HepG2 (cell line): Measurements from ENCODE around the gene NCOA1. TPM values are rescaled to one million over a fixed set of nuclear protein-coding genes. Genes with fewer than 3 reads are reported as not detected.

ENCODE experiments used
- CTCF ChIP-seq: sonication (generic); formaldehyde crosslinking; IDR thresholded peaks from 2 replicates; pipeline ENCODE4 v1.5.0; 2020; ENCODE audit warnings: mild to moderate bottlenecking, missing genetic modification reagents, moderate library complexity
- GATAD2A ChIP-seq: IDR thresholded peaks from 2 replicates; pipeline ENCODE4 v1.6.1; 2016
- JUN ChIP-seq: sonication (generic); formaldehyde crosslinking; IDR thresholded peaks from 2 replicates; pipeline ENCODE4 v1.4.0; 2020; ENCODE audit warnings: mild to moderate bottlenecking, missing genetic modification reagents
- KDM1A ChIP-seq: IDR thresholded peaks from 2 replicates; pipeline ENCODE4 v1.6.1; 2016; ENCODE audit warnings: missing compliant biosample characterization
- SALL1 ChIP-seq: sonication (generic); formaldehyde crosslinking; IDR thresholded peaks from 2 replicates; pipeline ENCODE4 v1.8.0; 2022; ENCODE audit warnings: mild to moderate bottlenecking, missing genetic modification reagents
- SAP130 ChIP-seq: IDR thresholded peaks from 2 replicates; pipeline ENCODE4 v1.6.1; 2016; ENCODE audit warnings: low read depth
- TBX3 ChIP-seq: fragments of 450-650 bp; IDR thresholded peaks from 2 replicates; pipeline ENCODE4 v1.6.1; 2017; ENCODE audit warnings: antibody characterized with exemption, mild to moderate bottlenecking, inconsistent platforms, borderline replicate concordance
- THRA ChIP-seq: sonication (generic); formaldehyde crosslinking; IDR thresholded peaks from 2 replicates; pipeline ENCODE4 v1.4.0; 2020; ENCODE audit warnings: missing genetic modification reagents, borderline replicate concordance
- ZNF160 ChIP-seq: sonication (generic); formaldehyde crosslinking; IDR thresholded peaks from 2 replicates; pipeline ENCODE4 v1.8.0; 2022; ENCODE audit warnings: mild to moderate bottlenecking, inconsistent platforms, missing genetic modification reagents
- ZNF235 ChIP-seq: sonication (generic); formaldehyde crosslinking; IDR thresholded peaks from 2 replicates; pipeline ENCODE4 v1.8.1; 2023; ENCODE audit warnings: mild to moderate bottlenecking, missing genetic modification reagents, borderline replicate concordance
- ZNF317 ChIP-seq: sonication (generic); formaldehyde crosslinking; IDR thresholded peaks from 2 replicates; pipeline ENCODE4 v1.5.0; 2020; ENCODE audit warnings: mild to moderate bottlenecking, missing genetic modification reagents
- ZNF329 ChIP-seq: sonication (generic); formaldehyde crosslinking; IDR thresholded peaks from 2 replicates; pipeline ENCODE4 v1.9.0; 2021; ENCODE audit warnings: low read depth, mild to moderate bottlenecking, missing genetic modification reagents
- ZNF335 ChIP-seq: sonication (generic); formaldehyde crosslinking; IDR thresholded peaks from 2 replicates; pipeline ENCODE4 v1.4.0; 2020; ENCODE audit warnings: missing genetic modification reagents
- ZNF431 ChIP-seq: sonication (generic); formaldehyde crosslinking; IDR thresholded peaks from 2 replicates; pipeline ENCODE4 v1.9.0; 2022; ENCODE audit warnings: missing genetic modification reagents, low read depth, mild to moderate bottlenecking, borderline replicate concordance
- ZNF883 ChIP-seq: sonication (generic); formaldehyde crosslinking; IDR thresholded peaks from 2 replicates; pipeline ENCODE4 v1.5.1; 2020; ENCODE audit warnings: mild to moderate bottlenecking, missing genetic modification reagents; ENCODE audit errors: not compliant biosample characterization
- ZSCAN21 ChIP-seq: sonication (generic); formaldehyde crosslinking; IDR thresholded peaks from 2 replicates; pipeline ENCODE4 v1.8.0; 2022; ENCODE audit warnings: mild to moderate bottlenecking, missing genetic modification reagents, moderate library complexity, borderline replicate concordance
- ZZZ3 ChIP-seq: sonication (generic); formaldehyde crosslinking; IDR thresholded peaks from 2 replicates; pipeline ENCODE4 v1.4.0; 2020; ENCODE audit warnings: missing genetic modification reagents, mild to moderate bottlenecking, borderline replicate concordance
- polyA plus RNA-seq, 8 experiments: library from polyadenylated mRNA; depleted of rRNA in 3 of 8; stranded (reverse) in 7 of 8; unstranded in 1 of 8; fragments of >200 nt; fragmentation: Illumina TruSeq in 4 of 8; extraction: Trizol in 4 of 8; gene quantifications; 2 replicates each; pipeline versions ENCODE4 v1.2.1 to v1.2.3, GENCODE V29; 2011 to 2016; ENCODE audit warnings: low read depth in 4 of 8, missing spikeins in 1 of 8, mixed read lengths in 1 of 8; ENCODE audit not compliant: insufficient read depth in 1 of 8
- total RNA-seq, 5 experiments: library from RNA; depleted of rRNA; stranded (reverse); fragments of >200 nt; fragmentation: Illumina TruSeq; extraction: Trizol; gene quantifications; 2 replicates each; pipeline ENCODE4 v1.2.3, GENCODE V29; 2016; ENCODE audit warnings: low read depth in 1 of 5
- TF ChIP-seq, protein P1 (sequence below): sonication (generic); formaldehyde crosslinking; IDR thresholded peaks from 2 replicates; pipeline ENCODE4 v1.5.0; 2020; ENCODE audit warnings: mild to moderate bottlenecking, low read depth, missing genetic modification reagents, borderline replicate concordance
- TF ChIP-seq, protein P2 (sequence below): fragments of 450-650 bp; IDR thresholded peaks from 2 replicates; pipeline ENCODE4 v1.6.1; 2016
- TF ChIP-seq, protein P3 (sequence below): IDR thresholded peaks from 2 replicates; pipeline ENCODE4 v1.4.0; 2020; ENCODE audit warnings: mild to moderate bottlenecking, missing genetic modification reagents

The NCOA1 gene
- total and polyA plus RNA-seq, 2 of the 13 experiments (the other 11 are each of a cell fraction or from before 2014, with no cell fraction given) = 10.0 to 10.4 TPM

- peak; percentile 46; the same call in 1 of the 2 replicates for TF ChIP-seq ZZZ3 (CRISPR knock-in tag)
- TF ChIP-seq, protein P1, sequence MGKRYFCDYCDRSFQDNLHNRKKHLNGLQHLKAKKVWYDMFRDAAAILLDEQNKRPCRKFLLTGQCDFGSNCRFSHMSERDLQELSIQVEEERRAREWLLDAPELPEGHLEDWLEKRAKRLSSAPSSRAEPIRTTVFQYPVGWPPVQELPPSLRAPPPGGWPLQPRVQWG (CRISPR knock-in tag) = no peak
- TF ChIP-seq ZNF883 (CRISPR knock-in tag) = peak; percentile 91
- TF ChIP-seq, protein P2, sequence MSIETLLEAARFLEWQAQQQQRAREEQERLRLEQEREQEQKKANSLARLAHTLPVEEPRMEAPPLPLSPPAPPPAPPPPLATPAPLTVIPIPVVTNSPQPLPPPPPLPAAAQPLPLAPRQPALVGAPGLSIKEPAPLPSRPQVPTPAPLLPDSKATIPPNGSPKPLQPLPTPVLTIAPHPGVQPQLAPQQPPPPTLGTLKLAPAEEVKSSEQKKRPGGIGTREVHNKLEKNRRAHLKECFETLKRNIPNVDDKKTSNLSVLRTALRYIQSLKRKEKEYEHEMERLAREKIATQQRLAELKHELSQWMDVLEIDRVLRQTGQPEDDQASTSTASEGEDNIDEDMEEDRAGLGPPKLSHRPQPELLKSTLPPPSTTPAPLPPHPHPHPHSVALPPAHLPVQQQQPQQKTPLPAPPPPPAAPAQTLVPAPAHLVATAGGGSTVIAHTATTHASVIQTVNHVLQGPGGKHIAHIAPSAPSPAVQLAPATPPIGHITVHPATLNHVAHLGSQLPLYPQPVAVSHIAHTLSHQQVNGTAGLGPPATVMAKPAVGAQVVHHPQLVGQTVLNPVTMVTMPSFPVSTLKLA = peak; percentile 30
- no peak; the same call in none of the 2 replicates for TF ChIP-seq ZNF160 (CRISPR knock-in tag)
- TF ChIP-seq, protein P3, sequence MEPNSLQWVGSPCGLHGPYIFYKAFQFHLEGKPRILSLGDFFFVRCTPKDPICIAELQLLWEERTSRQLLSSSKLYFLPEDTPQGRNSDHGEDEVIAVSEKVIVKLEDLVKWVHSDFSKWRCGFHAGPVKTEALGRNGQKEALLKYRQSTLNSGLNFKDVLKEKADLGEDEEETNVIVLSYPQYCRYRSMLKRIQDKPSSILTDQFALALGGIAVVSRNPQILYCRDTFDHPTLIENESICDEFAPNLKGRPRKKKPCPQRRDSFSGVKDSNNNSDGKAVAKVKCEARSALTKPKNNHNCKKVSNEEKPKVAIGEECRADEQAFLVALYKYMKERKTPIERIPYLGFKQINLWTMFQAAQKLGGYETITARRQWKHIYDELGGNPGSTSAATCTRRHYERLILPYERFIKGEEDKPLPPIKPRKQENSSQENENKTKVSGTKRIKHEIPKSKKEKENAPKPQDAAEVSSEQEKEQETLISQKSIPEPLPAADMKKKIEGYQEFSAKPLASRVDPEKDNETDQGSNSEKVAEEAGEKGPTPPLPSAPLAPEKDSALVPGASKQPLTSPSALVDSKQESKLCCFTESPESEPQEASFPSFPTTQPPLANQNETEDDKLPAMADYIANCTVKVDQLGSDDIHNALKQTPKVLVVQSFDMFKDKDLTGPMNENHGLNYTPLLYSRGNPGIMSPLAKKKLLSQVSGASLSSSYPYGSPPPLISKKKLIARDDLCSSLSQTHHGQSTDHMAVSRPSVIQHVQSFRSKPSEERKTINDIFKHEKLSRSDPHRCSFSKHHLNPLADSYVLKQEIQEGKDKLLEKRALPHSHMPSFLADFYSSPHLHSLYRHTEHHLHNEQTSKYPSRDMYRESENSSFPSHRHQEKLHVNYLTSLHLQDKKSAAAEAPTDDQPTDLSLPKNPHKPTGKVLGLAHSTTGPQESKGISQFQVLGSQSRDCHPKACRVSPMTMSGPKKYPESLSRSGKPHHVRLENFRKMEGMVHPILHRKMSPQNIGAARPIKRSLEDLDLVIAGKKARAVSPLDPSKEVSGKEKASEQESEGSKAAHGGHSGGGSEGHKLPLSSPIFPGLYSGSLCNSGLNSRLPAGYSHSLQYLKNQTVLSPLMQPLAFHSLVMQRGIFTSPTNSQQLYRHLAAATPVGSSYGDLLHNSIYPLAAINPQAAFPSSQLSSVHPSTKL (CRISPR knock-in tag) = peak; percentile 76
- peak; percentile 76 for TF ChIP-seq ZNF431 (CRISPR knock-in tag)
- TF ChIP-seq THRA (CRISPR knock-in tag) = peak; percentile 34; the same call in 1 of the 2 replicates
- TF ChIP-seq SALL1 = peak; percentile 88
- TF ChIP-seq GATAD2A (CRISPR knock-in tag) = peak; percentile 58
- peak; percentile 96 for TF ChIP-seq ZNF235
- 0 out of 2 replicates have a peak, but pooled peaks have one; percentile 17 for TF ChIP-seq ZNF329 (CRISPR knock-in tag)
- TF ChIP-seq SAP130 (CRISPR knock-in tag) = peak; percentile 91
- peak; percentile 47; the same call in 1 of the 2 replicates for TF ChIP-seq ZNF335
- TF ChIP-seq CTCF (CRISPR knock-in tag) = peak; percentile 97
- TF ChIP-seq ZSCAN21 = peak; percentile 73; the same call in 1 of the 2 replicates
- TF ChIP-seq TBX3 = peak; percentile 60; the same call in 1 of the 2 replicates
- TF ChIP-seq ZNF317 = peak; percentile 65
- no peak for TF ChIP-seq KDM1A (CRISPR knock-in tag)
- TF ChIP-seq JUN (CRISPR knock-in tag) = no peak
Measured at GRCh38 chr2:24792874-24793760, 302.1 kb downstream of the NCOA1 start, which contains the start of the genes CENPO and PTRHD1 (continued).
